GM20431 (cell line): Measurements from ENCODE around the gene CCRL2.

Source experiments
- in situ Hi-C: fragments of 300-500 bp; cut with MseI, MboI; formaldehyde crosslinking; loops from one replicate; pipeline ENCODE4 v1.15.0; 2020; ENCODE audit warnings: low sequenced_read_pairs; ENCODE audit not compliant: unreplicated experiment

The CCRL2 gene, protein sequence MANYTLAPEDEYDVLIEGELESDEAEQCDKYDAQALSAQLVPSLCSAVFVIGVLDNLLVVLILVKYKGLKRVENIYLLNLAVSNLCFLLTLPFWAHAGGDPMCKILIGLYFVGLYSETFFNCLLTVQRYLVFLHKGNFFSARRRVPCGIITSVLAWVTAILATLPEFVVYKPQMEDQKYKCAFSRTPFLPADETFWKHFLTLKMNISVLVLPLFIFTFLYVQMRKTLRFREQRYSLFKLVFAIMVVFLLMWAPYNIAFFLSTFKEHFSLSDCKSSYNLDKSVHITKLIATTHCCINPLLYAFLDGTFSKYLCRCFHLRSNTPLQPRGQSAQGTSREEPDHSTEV

GRCh38 chr3:46406788-46407611 is at the start of gene CCRL2, which contains the start of gene CCR5AS:
Gene CCRL2, plus strand, starts transcription at chr3:46407259. Its CDS starts 821 bp downstream, at chr3:46408080.
Gene CCR5AS, minus strand, starts transcription at chr3:46407066.
- in situ Hi-C loops, result no loop called here

DNA sequence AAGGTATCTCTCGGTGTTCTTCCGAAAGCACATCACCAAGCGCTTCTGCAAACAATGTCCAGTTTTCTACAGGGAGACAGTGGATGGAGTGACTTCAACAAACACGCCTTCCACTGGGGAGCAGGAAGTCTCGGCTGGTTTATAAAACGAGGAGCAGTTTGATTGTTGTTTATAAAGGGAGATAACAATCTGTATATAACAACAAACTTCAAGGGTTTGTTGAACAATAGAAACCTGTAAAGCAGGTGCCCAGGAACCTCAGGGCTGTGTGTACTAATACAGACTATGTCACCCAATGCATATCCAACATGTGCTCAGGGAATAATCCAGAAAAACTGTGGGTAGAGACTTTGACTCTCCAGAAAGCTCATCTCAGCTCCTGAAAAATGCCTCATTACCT is 48.6 kb upstream of the CCRL2 start:
- in situ Hi-C loops, result no loop called here

DNA sequence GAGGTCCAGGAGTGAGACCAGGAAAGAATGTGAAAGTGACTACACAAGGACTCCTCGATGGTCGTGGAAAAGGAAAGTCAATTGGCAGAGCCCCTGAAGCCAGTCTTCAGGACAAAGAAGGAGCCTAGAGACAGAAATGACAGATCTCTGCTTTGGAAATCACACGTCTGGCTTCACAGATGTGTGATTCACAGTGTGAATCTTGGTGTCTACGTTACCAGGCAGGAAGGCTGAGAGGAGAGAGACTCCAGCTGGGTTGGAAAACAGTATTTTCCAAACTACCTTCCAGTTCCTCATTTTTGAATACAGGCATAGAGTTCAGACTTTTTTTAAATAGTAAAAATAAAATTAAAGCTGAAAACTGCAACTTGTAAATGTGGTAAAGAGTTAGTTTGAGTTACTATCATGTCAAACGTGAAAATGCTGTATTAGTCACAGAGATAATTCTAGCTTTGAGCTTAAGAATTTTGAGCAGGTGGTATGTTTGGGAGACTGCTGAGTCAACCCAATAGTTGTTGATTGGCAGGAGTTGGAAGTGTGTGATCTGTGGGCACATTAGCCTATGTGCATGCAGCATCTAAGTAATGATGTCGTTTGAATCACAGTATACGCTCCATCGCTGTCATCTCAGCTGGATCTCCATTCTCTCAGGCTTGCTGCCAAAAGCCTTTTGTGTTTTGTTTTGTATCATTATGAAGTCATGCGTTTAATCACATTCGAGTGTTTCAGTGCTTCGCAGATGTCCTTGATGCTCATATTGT is 47.1 kb upstream of the CCRL2 start:
- in situ Hi-C loops, result loop anchor here (10.0 kb wide), 1 partner anchor 415 kb away; the partner anchor contains the start of gene CXCR6

- in situ Hi-C loops, result loop anchor here (10.0 kb wide), 1 partner anchor 416 kb away; the partner anchor contains the start of gene CXCR6
Measured at GRCh38 chr3:46360907-46361306, 46.2 kb upstream of the CCRL2 start.

- in situ Hi-C loops, result loop anchor here (10.0 kb wide), 1 partner anchor 417 kb away; the partner anchor contains the start of gene CXCR6
Measured at GRCh38 chr3:46361408-46362283, 45.4 kb upstream of the CCRL2 start.

GRCh38 chr3:46365041-46365440 is 42.0 kb upstream of the CCRL2 start:
- in situ Hi-C loops, result loop anchor here (10.0 kb wide), 1 partner anchor 420 kb away; the partner anchor contains the start of gene CXCR6

DNA sequence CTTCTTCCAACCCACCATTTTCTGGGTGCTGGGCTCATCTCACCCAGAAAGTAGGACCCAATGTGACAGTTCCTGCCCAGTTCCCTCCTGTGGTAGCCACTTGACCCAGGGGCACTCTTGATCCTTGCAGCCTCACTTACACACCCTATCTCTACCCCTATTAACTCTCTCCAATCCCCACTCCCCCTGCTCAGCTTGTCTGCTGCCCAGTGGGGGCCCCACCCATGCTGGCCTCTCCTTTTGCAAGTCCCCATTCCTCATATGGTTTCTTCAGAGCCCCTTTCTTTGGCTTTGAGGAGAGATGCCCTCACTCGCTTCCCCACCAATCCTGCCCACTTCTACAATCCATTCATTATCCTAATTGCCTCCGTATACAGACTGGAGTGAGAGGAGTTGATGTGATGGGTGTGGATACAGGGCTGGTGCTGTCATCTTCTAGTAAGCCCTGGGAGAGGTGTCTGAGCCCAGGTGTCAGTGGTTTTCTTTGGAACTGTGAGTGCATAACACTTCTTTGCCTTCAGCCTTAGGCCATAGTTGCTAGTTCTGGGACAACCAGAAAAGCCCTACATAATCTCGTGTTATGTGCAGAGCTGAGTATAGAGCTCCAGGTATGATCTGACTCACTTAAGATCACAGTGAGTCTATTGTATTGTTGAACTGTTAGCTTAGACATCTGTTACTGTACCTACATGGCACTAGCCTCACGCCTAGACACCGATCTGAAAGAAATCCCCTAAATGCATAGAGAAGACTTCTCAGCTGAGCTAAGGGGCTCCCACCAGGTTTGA is 41.1 kb upstream of the CCRL2 start:
- in situ Hi-C loops, result loop anchor here (10.0 kb wide), 1 partner anchor 421 kb away; the partner anchor contains the start of gene CXCR6

DNA sequence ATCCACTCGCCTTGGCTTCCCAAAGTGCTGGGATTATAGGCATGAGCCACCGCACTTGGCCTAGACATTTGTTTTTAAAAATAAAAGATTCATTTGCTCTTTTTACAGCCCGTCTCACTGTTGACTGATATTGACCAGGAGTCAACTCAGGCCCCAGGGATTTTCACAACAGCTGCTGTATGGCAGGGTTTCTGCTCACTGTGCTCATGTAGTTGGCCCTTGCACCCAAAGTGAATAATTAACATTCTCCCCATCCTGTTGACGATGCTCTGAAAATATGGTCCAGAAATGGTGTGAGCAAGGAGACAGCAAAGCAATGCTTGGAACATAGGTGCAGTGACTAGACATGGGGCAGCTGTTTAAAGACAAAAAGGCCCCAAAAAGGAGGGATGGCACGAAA is 39.2 kb upstream of the CCRL2 start:
- in situ Hi-C loops, result loop anchor here (10.0 kb wide), 1 partner anchor 423 kb away; the partner anchor contains the start of gene CXCR6

DNA sequence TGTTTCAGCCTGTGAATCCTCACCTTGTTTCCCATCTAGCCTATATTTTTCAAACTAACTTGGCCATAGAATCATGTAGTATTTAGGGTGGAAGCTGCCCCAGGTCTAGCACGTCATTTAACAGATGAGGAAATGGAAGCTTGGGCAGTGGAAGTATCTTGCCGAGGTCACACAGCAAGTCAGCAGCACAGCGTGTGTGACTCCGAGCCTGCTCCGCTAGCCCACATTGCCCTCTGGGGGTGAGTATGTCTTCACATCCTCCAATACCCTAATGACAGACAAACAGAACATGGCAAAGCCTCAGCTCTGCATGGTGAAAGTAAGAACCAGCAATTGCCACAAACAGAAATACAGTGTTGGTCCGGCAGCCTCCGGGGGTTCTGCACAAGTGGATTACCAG is 38.5 kb upstream of the CCRL2 start:
- in situ Hi-C loops, result loop anchor here (10.0 kb wide), 1 partner anchor 424 kb away; the partner anchor contains the start of gene CXCR6

- in situ Hi-C loops, result loop anchor here (10.0 kb wide), 1 partner anchor 424 kb away; the partner anchor contains the start of gene CXCR6
Measured at GRCh38 chr3:46369151-46369550, 37.9 kb upstream of the CCRL2 start.

GRCh38 chr3:46369675-46370132 is 37.4 kb upstream of the CCRL2 start:
- in situ Hi-C loops, result loop anchor here (10.0 kb wide), 1 partner anchor 425 kb away; the partner anchor contains the start of gene CXCR6

DNA sequence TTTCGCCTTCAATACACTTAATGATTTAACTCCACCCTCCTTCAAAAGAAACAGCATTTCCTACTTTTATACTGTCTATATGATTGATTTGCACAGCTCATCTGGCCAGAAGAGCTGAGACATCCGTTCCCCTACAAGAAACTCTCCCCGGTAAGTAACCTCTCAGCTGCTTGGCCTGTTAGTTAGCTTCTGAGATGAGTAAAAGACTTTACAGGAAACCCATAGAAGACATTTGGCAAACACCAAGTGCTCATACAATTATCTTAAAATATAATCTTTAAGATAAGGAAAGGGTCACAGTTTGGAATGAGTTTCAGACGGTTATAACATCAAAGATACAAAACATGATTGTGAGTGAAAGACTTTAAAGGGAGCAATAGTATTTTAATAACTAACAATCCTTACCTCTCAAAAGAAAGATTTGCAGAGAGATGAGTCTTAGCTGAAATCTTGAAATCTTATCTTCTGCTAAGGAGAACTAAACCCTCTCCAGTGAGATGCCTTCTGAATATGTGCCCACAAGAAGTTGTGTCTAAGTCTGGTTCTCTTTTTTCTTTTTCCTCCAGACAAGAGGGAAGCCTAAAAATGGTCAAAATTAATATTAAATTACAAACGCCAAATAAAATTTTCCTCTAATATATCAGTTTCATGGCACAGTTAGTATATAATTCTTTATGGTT is 36.1 kb upstream of the CCRL2 start, which contains the start of gene CCR5:
Gene CCR5, plus strand, starts transcription at position 108 of the 680 bp plus-strand sequence. CDS start 1,957 bp downstream, outside the sequence.
- in situ Hi-C loops, result no loop called here

DNA sequence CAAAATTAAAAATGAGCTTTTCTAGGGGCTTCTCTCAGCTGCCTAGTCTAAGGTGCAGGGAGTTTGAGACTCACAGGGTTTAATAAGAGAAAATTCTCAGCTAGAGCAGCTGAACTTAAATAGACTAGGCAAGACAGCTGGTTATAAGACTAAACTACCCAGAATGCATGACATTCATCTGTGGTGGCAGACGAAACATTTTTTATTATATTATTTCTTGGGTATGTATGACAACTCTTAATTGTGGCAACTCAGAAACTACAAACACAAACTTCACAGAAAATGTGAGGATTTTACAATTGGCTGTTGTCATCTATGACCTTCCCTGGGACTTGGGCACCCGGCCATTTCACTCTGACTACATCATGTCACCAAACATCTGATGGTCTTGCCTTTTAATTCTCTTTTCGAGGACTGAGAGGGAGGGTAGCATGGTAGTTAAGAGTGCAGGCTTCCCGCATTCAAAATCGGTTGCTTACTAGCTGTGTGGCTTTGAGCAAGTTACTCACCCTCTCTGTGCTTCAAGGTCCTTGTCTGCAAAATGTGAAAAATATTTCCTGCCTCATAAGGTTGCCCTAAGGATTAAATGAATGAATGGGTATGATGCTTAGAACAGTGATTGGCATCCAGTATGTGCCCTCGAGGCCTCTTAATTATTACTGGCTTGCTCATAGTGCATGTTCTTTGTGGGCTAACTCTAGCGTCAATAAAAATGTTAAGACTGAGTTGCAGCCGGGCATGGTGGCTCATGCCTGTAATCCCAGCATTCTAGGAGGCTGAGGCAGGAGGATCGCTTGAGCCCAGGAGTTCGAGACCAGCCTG is 35.3 kb upstream of the CCRL2 start:
- in situ Hi-C loops, result no loop called here

DNA sequence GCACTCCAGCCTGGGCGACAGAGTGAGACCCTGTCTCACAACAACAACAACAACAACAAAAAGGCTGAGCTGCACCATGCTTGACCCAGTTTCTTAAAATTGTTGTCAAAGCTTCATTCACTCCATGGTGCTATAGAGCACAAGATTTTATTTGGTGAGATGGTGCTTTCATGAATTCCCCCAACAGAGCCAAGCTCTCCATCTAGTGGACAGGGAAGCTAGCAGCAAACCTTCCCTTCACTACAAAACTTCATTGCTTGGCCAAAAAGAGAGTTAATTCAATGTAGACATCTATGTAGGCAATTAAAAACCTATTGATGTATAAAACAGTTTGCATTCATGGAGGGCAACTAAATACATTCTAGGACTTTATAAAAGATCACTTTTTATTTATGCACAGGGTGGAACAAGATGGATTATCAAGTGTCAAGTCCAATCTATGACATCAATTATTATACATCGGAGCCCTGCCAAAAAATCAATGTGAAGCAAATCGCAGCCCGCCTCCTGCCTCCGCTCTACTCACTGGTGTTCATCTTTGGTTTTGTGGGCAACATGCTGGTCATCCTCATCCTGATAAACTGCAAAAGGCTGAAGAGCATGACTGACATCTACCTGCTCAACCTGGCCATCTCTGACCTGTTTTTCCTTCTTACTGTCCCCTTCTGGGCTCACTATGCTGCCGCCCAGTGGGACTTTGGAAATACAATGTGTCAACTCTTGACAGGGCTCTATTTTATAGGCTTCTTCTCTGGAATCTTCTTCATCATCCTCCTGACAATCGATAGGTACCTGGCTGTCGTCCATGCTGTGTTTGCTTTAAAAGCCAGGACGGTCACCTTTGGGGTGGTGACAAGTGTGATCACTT is 34.3 kb upstream of the CCRL2 start:
- in situ Hi-C loops, result no loop called here

DNA sequence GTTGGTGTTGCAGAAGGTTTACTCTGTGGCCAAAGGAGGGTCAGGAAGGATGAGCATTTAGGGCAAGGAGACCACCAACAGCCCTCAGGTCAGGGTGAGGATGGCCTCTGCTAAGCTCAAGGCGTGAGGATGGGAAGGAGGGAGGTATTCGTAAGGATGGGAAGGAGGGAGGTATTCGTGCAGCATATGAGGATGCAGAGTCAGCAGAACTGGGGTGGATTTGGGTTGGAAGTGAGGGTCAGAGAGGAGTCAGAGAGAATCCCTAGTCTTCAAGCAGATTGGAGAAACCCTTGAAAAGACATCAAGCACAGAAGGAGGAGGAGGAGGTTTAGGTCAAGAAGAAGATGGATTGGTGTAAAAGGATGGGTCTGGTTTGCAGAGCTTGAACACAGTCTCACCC is 32.3 kb upstream of the CCRL2 start:
- in situ Hi-C loops, result loop anchor here (25.0 kb wide), 1 partner anchor 612 kb away; no protein-coding TSS in a partner anchor
